Testis (tissue), 2 donors: ENCODE measurements around the gene MISP3.

ENCODE experiments used
- CTCF ChIP-seq, 3 experiments: fragments of 450-650 bp in 2 of 3; fragments of 200-600 bp in 1 of 3; sonication (generic) in 1 of 3; IDR thresholded peaks; one replicate each; pipeline ENCODE4 v1.5.1; 2016 to 2019; ENCODE audit warnings: antibody characterized with exemption in 3 of 3, mild to moderate bottlenecking in 2 of 3, moderate library complexity in 1 of 3
- POLR2A ChIP-seq: fragments of 450-650 bp; IDR thresholded peaks from one replicate; pipeline ENCODE4 v1.6.1; 2017; ENCODE audit warnings: antibody characterized with exemption, mild to moderate bottlenecking, moderate library complexity

DNA sequence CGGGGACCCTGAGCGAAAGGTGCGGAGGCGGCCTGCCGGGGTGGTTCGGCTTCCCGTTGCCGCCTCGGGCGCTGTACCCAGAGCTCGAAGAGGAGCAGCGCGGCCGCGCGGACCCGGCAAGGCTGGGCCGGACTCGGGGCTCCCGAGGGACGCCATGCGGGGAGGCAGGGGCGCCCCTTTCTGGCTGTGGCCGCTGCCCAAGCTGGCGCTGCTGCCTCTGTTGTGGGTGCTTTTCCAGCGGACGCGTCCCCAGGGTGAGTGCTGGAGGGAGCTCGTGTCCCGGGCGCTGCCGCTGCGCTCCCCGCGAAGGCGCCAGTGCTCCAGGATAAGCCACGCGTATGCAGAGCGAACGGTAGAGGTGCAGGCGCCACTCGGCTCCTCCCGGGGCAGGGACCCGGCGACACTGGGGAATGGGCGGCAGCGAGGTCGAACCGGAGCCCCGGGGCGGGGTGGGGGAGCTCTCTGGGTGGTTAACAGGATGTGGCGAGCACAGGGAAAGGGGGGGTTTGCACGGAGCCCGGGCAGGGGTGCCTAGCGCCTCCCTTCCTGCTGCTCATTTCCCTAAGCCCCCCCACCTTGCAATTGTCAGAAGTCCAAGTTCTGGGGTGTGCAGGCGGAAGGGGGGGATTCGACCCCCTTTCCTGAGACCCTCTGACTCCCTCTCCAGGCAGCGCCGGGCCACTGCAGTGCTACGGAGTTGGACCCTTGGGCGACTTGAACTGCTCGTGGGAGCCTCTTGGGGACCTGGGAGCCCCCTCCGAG, 40.7 kb upstream of the MISP3 start, which contains the start of gene IL27RA:
- TF ChIP-seq POLR2A, result no peak
- peak; percentile 8 to 50 (median 48) for TF ChIP-seq CTCF (IDR thresholded peaks at IDR 0.05)
